ENCODE results near the gene AUTS2. TPM values are rescaled to one million over a fixed set of nuclear protein-coding genes. Genes with fewer than 3 reads are reported as not detected.
A peak's percentile ranks its signal among the peaks of the same experiment; 100 is the strongest.

The AUTS2 gene
- total and polyA plus RNA-seq, 2 experiments from 2014 or later: 32.0 to 91.0 TPM

DNA sequence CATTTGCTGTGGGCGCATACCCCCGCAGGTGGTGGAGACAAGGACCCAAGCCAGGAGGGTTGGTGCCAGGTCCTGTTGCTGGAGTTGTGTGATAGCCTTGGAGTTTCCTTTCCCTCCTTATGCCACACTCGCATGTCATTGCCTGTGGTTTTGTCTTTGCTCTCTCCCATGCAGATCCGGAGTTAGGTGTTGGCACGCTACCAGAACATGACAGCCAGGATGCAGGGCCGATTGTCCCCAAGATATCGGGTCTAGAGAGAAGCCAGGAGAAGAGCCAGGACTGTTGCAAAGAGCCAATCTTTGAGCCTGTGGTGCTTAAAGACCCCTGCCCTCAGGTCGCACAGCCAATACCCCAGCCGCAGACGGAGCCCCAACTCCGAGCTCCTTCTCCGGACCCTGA, 1164.4 kb downstream of the AUTS2 start (continued):
- TF ChIP-seq, protein P1, sequence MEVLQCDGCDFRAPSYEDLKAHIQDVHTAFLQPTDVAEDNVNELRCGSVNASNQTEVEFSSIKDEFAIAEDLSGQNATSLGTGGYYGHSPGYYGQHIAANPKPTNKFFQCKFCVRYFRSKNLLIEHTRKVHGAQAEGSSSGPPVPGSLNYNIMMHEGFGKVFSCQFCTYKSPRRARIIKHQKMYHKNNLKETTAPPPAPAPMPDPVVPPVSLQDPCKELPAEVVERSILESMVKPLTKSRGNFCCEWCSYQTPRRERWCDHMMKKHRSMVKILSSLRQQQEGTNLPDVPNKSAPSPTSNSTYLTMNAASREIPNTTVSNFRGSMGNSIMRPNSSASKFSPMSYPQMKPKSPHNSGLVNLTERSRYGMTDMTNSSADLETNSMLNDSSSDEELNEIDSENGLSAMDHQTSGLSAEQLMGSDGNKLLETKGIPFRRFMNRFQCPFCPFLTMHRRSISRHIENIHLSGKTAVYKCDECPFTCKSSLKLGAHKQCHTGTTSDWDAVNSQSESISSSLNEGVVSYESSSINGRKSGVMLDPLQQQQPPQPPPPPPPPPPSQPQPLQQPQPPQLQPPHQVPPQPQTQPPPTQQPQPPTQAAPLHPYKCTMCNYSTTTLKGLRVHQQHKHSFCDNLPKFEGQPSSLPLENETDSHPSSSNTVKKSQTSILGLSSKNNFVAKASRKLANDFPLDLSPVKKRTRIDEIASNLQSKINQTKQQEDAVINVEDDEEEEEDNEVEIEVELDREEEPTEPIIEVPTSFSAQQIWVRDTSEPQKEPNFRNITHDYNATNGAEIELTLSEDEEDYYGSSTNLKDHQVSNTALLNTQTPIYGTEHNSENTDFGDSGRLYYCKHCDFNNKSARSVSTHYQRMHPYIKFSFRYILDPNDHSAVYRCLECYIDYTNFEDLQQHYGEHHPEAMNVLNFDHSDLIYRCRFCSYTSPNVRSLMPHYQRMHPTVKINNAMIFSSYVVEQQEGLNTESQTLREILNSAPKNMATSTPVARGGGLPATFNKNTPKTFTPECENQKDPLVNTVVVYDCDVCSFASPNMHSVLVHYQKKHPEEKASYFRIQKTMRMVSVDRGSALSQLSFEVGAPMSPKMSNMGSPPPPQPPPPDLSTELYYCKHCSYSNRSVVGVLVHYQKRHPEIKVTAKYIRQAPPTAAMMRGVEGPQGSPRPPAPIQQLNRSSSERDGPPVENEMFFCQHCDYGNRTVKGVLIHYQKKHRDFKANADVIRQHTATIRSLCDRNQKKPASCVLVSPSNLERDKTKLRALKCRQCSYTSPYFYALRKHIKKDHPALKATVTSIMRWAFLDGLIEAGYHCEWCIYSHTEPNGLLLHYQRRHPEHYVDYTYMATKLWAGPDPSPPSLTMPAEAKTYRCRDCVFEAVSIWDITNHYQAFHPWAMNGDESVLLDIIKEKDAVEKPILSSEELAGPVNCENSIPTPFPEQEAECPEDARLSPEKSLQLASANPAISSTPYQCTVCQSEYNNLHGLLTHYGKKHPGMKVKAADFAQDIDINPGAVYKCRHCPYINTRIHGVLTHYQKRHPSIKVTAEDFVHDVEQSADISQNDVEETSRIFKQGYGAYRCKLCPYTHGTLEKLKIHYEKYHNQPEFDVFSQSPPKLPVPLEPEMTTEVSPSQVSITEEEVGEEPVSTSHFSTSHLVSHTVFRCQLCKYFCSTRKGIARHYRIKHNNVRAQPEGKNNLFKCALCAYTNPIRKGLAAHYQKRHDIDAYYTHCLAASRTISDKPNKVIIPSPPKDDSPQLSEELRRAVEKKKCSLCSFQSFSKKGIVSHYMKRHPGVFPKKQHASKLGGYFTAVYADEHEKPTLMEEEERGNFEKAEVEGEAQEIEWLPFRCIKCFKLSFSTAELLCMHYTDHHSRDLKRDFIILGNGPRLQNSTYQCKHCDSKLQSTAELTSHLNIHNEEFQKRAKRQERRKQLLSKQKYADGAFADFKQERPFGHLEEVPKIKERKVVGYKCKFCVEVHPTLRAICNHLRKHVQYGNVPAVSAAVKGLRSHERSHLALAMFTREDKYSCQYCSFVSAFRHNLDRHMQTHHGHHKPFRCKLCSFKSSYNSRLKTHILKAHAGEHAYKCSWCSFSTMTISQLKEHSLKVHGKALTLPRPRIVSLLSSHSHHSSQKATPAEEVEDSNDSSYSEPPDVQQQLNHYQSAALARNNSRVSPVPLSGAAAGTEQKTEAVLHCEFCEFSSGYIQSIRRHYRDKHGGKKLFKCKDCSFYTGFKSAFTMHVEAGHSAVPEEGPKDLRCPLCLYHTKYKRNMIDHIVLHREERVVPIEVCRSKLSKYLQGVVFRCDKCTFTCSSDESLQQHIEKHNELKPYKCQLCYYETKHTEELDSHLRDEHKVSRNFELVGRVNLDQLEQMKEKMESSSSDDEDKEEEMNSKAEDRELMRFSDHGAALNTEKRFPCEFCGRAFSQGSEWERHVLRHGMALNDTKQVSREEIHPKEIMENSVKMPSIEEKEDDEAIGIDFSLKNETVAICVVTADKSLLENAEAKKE (CRISPR knock-in tag; IDR thresholded peaks at IDR 0.05): no peak

DNA sequence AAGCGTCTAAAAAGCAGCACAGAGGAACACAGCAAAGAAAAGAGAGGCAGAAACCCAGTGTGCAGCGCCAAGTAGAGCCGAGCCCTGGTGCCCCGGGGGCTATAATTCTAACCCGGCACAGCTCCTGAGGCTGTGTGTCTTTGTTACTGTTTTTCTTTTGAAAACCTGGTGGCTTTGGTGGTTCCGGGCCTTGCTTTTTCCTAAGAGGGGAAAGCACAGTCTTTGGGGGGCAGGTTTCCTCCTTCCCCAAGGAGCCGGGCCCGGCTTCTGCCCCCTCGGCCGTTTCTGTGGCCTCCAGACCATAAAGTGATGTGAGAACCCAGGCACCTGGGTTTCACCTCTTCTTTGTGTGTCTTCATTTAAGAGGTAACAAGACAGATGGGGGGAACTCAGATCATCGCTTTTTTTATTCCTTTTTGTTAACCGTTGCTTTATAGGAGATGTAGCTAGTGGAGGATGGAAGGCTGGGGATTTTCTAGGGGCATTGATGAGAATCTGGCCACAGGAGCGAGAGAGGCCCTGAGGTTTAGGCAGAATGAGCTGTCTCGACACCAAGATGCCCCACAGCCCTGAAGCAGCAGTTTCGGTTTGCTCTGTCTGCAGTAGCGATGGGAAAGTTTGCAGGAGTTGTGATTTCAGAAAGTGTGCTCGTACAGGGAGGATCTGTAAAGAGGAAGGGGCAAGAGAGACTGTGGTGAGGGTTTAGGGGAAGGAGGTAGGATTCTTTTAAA, 1165.9 kb downstream of the AUTS2 start:
- H3K9me2 ChIP-seq (ENCODE audit: insufficient read depth): no peaks in the 10 kb centered on the region
- no peaks in the 10 kb centered on the region for H3F3A ChIP-seq (replicated peaks; ENCODE audit: low read depth)
- H3K27me3 ChIP-seq (ENCODE audit: insufficient read depth): no peaks in the 10 kb centered on the region
- H3K4me3 ChIP-seq: no peak overlapping the region
- Mint-ChIP-seq H3K4me3 (no peak overlapping the region), H3K9me3 (no peaks in the 10 kb centered on the region), H3K27me3 (ENCODE audit: insufficient read depth, low read depth, poor library complexity) (peaks cover 2% of the 10 kb centered on the region), H3K27ac (peak overlapping the region; percentile 29), H3K4me1 (peaks cover 33% of the 10 kb centered on the region), H3K36me3 (ENCODE audit: low read depth) (peaks cover 45% of the 10 kb centered on the region)
- peaks cover 17% of the 10 kb centered on the region for H4K20me1 ChIP-seq (replicated peaks; ENCODE audit: insufficient read depth)
- no peak for DNase-seq (ENCODE audit: low spot score)
- ATAC-seq: no peak
- peaks cover 54% of the 10 kb centered on the region for H3K79me2 ChIP-seq (replicated peaks; ENCODE audit: insufficient read depth)
- peaks cover 19% of the 10 kb centered on the region for H3K36me3 ChIP-seq (ENCODE audit: insufficient read depth)
- peak overlapping the region; percentile 64; the same call in 1 of the 2 replicates for H3K27ac ChIP-seq (ENCODE audit: low read depth)
- H3K4me2 ChIP-seq: no peak overlapping the region
- peaks cover 10% of the 10 kb centered on the region; the same call in 1 of the 2 replicates for H3K4me1 ChIP-seq (ENCODE audit: insufficient read depth)
- H2AFZ ChIP-seq: no peak overlapping the region
- TF ChIP-seq STAT1 (IDR thresholded peaks at IDR 0.05; ENCODE audit: unreplicated experiment) (no peak), POLR2AphosphoS5 (IDR thresholded peaks at IDR 0.05; ENCODE audit: low read depth) (no peak), ZNF331 (CRISPR knock-in tag; IDR thresholded peaks at IDR 0.05; ENCODE audit: low read depth) (no peak)
- TF ChIP-seq, protein P1 (CRISPR knock-in tag; IDR thresholded peaks at IDR 0.05): no peak

Measured in GM23338 (cell line).